Measurements from ENCODE around the gene PTPMT1. TPM values are rescaled to one million over a fixed set of nuclear protein-coding genes. Genes with fewer than 3 reads are reported as not detected.
A peak's percentile ranks its signal among the peaks of the same experiment; 100 is the strongest.

The PTPMT1 gene
- total RNA-seq, 2 donors from 2014 or later = 17.8 to 39.1 TPM

DNA sequence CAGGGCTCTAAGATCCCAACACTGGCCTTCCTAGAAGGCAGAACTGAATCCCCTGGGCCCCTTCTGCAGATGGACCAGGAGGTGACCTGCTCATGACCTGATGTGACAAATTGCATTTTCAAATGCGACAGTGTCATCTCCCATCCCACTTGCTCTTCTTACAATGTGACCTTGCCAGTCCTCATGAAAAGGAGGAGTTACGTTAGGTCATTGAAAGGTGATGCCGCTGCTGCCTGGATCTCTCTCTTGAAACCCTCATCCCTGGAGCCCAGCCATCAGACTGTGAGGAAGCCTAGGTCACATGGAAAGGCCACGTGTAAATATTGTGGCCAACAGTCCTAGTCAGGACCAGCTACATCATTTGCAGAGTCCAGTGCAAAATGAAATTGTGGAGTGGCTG is 34.5 kb downstream of the PTPMT1 start:
- ATAC-seq (replicated peaks) = no peak
- H3K4me1 Mint-ChIP-seq = no peaks in the 10 kb centered on the region
- no peak overlapping the region for H3K4me3 Mint-ChIP-seq

DNA sequence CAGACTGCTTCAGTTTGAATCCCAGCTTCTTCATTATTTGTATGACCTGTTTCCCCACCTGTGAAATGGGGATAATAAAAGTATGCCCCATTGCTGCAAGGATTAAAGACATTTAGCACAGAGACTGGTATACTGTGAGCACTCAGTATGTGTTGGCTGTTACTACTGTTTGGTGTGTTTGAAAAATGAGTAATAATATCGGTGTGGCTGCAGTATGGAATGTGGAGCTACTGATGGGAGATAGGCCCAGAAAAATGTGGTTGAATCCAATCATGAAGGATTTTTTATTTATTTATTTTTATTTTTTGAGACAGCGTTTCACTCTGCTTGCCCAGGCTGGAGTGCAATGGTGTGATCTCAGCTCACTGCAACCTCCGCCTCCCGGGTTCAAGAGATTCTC is 37.9 kb downstream of the PTPMT1 start:
- Mint-ChIP-seq H3K4me1 (no peaks in the 10 kb centered on the region), H3K4me3 (no peak overlapping the region), H3K36me3 (ENCODE audit: low read depth) (peaks cover 25% of the 10 kb centered on the region), H3K9me3 (no peaks in the 10 kb centered on the region), H3K27ac (no peak overlapping the region), H3K27me3 (no peaks in the 10 kb centered on the region)
- ATAC-seq (replicated peaks) = no peak

More for the DNA sequence above, 34.5 kb downstream of the PTPMT1 start:
- H3K27ac Mint-ChIP-seq = no peak overlapping the region
- peaks cover 9% of the 10 kb centered on the region for H3K27me3 Mint-ChIP-seq
- peaks cover 9% of the 10 kb centered on the region for H3K36me3 Mint-ChIP-seq (ENCODE audit: low read depth)
- H3K9me3 Mint-ChIP-seq = no peaks in the 10 kb centered on the region

DNA sequence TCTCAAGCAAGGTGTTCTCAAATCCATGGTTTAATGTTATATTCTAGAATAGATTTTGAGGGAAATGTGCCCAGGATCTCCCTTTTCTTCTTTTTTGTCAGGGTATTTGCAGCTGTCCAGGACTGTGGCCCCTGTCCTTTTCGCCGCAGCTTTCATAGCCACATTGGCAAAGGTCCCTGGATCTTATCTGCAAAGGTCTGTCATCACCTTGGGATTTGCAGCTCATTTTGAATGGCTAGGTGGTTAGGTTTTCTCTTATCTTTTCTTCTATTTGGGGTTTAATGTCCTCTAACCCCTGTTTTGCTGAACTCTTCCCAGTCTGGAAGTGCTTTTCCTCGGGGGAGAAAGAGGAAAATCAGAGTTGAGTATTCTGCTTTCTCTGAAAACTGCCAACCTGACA is 40.5 kb downstream of the PTPMT1 start:
- no peaks in the 10 kb centered on the region for H3K9me3 Mint-ChIP-seq
- no peak for ATAC-seq (replicated peaks)
- peaks cover 33% of the 10 kb centered on the region for H3K36me3 Mint-ChIP-seq (ENCODE audit: low read depth)
- no peak overlapping the region for H3K4me3 Mint-ChIP-seq
- no peaks in the 10 kb centered on the region for H3K27me3 Mint-ChIP-seq
- H3K27ac Mint-ChIP-seq = no peak overlapping the region
- peaks cover 5% of the 10 kb centered on the region for H3K4me1 Mint-ChIP-seq

DNA sequence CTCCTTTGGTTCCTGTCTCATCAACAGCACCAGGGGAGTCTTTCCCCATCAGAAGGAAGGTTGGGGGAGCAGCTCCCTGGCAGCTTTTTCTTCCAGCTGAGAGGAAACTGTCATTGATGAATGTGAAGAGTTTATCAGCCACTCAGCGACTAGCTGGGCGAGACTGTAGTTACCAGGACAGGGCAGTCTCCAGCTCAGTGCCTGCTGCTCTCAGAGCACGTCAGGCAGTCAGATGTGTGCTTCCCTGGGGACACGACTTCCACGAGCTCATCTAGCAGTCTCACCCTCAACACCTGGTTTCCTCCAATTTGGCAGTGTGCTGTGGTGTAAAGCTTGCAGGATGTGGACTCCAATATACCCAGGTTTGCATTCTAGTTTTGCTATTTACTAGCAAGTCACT is 41.3 kb downstream of the PTPMT1 start:
- Mint-ChIP-seq H3K9me3 (no peaks in the 10 kb centered on the region), H3K27ac (no peak overlapping the region), H3K36me3 (ENCODE audit: low read depth) (peaks cover 35% of the 10 kb centered on the region), H3K4me1 (peaks cover 5% of the 10 kb centered on the region), H3K27me3 (no peaks in the 10 kb centered on the region), H3K4me3 (no peak overlapping the region)
- ATAC-seq (replicated peaks) = no peak

- no peaks in the 10 kb centered on the region for H3K9me3 Mint-ChIP-seq
- no peak overlapping the region for H3K4me3 Mint-ChIP-seq
- H3K4me1 Mint-ChIP-seq = peaks cover 5% of the 10 kb centered on the region
- no peak for ATAC-seq (replicated peaks)
- no peak overlapping the region for H3K27ac Mint-ChIP-seq
- peaks cover 35% of the 10 kb centered on the region for H3K36me3 Mint-ChIP-seq (ENCODE audit: low read depth)
- H3K27me3 Mint-ChIP-seq = no peaks in the 10 kb centered on the region
These were observed 42.0 kb downstream of the PTPMT1 start for GRCh38 chr11:47607380-47607779.

- peaks cover 35% of the 10 kb centered on the region for H3K36me3 Mint-ChIP-seq (ENCODE audit: low read depth)
- H3K4me1 Mint-ChIP-seq = peaks cover 5% of the 10 kb centered on the region
- H3K27me3 Mint-ChIP-seq = no peaks in the 10 kb centered on the region
- H3K27ac Mint-ChIP-seq = no peak overlapping the region
- no peaks in the 10 kb centered on the region for H3K9me3 Mint-ChIP-seq
- no peak overlapping the region for H3K4me3 Mint-ChIP-seq
- no peak for ATAC-seq (replicated peaks)
These were observed 44.3 kb downstream of the PTPMT1 start for GRCh38 chr11:47609675-47610074.

DNA sequence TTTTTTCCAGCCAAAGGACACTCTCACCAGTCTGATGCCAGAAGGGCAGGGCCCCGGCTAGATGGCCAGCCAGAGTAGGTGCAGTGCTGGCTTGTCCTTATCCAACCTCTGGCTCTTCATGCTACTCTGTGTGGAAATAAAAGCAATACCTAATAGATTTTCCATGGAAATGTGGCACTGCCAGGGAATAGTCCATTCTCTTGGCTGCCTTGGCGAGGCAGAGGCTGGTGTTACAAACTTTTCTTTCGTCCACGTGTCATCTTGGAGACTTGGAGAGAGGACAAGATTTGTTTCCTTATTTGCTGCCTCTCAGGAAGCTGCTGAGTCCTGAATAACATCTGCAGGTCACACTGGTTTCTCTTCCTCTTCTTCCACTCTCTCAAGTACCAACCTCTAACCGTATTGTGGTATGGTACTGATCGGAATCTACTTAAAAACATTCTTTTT is 46.0 kb downstream of the PTPMT1 start:
- no peak for ATAC-seq (replicated peaks)
- no peaks in the 10 kb centered on the region for H3K9me3 Mint-ChIP-seq
- no peaks in the 10 kb centered on the region for H3K27me3 Mint-ChIP-seq
- H3K36me3 Mint-ChIP-seq (ENCODE audit: low read depth) = peaks cover 28% of the 10 kb centered on the region
- peaks cover 5% of the 10 kb centered on the region for H3K4me1 Mint-ChIP-seq
- no peak overlapping the region for H3K4me3 Mint-ChIP-seq
- no peak overlapping the region for H3K27ac Mint-ChIP-seq

GRCh38 chr11:47615249-47615648 is 49.9 kb downstream of the PTPMT1 start:
- no peak for ATAC-seq (replicated peaks)
- peaks cover 54% of the 10 kb centered on the region for H3K36me3 Mint-ChIP-seq (ENCODE audit: low read depth)
- H3K27me3 Mint-ChIP-seq = no peaks in the 10 kb centered on the region
- no peak overlapping the region for H3K4me3 Mint-ChIP-seq
- peak overlapping the region; percentile 56 for H3K27ac Mint-ChIP-seq
- H3K4me1 Mint-ChIP-seq = no peaks in the 10 kb centered on the region
- H3K9me3 Mint-ChIP-seq = no peaks in the 10 kb centered on the region

DNA sequence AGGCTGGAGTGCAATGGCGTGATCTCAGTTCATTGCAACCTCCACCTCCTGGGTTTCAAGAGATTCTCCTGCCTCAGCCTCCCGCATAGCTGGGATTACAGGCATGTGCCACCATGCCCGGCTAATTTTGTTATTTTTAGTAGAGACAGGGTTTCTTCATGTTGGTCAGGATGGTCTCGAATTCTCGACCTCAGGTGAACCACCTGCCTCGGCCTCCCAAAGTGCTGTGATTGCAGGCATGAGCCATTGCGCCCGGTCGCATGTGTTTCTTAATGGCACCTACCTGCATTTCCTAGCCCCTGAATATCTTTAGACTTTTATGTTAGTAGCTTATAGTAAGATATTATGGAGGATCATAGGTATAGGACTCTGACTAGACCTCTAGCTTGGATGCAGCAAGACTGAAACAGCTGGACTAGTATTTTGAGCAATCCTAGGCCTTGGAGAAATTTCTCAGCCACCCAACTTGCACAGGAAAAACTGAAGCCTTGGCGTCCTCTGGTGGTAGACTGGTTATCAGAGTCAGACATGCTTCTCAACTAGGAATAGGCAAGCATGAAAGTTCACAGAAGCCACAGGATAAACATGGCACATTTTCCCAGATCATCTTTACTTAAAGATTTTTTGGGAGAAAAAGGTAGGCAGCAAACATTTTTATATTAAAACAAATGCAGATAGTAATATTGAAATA is 51.5 kb downstream of the PTPMT1 start:
- no peak for ATAC-seq (replicated peaks)
- Mint-ChIP-seq H3K9me3 (no peaks in the 10 kb centered on the region), H3K27ac (no peak overlapping the region), H3K36me3 (ENCODE audit: low read depth) (peaks cover 62% of the 10 kb centered on the region), H3K27me3 (no peaks in the 10 kb centered on the region), H3K4me1 (no peaks in the 10 kb centered on the region), H3K4me3 (no peak overlapping the region)

GRCh38 chr11:47617417-47617809 is 52.0 kb downstream of the PTPMT1 start:
- H3K27ac Mint-ChIP-seq = no peak overlapping the region
- H3K36me3 Mint-ChIP-seq (ENCODE audit: low read depth) = peaks cover 68% of the 10 kb centered on the region
- no peaks in the 10 kb centered on the region for H3K4me1 Mint-ChIP-seq
- no peak for ATAC-seq (replicated peaks)
- no peaks in the 10 kb centered on the region for H3K9me3 Mint-ChIP-seq
- H3K4me3 Mint-ChIP-seq = no peak overlapping the region
- H3K27me3 Mint-ChIP-seq = no peaks in the 10 kb centered on the region

DNA sequence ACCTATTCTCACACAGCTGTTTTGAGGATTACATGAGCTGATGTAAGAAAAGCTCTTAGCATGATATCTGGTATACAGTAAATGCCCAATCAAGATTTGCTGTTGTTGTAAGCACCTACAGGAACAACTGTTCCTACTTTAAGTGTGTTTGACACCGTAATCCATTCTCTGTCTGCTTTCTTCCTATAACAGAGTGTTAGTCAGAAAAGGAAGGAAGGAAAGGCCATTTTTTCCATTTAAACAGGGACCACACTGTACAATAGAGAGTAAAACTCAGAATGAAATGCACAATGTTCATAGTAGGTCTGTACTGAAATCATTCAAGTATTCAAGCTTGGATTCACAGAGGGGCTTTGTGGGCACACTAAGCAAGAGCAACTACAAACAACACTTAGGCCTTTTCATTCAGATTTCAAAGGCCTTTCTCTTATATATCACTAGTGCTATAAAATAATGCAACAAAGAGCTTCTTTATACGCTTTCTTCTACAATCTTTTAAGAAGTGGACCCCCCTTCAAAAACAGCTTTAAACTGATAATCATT is 55.5 kb downstream of the PTPMT1 start:
- no peaks in the 10 kb centered on the region for H3K27me3 Mint-ChIP-seq
- H3K27ac Mint-ChIP-seq = peak overlapping the region; percentile 30
- ATAC-seq (replicated peaks) = no peak
- H3K9me3 Mint-ChIP-seq = no peaks in the 10 kb centered on the region
- no peaks in the 10 kb centered on the region for H3K4me1 Mint-ChIP-seq
- no peak overlapping the region for H3K4me3 Mint-ChIP-seq
- peaks cover 98% of the 10 kb centered on the region for H3K36me3 Mint-ChIP-seq (ENCODE audit: low read depth)

Other genes with a start within 250 kb of the PTPMT1 start
- not detected for gene MYBPC3, start 212.9 kb upstream of the PTPMT1 start, total RNA-seq
- under 1 TPM in 1 of 2 donors, not detected in 1; 0.21 TPM for gene SPI1, start 187.1 kb upstream of the PTPMT1 start, total RNA-seq
- 10 to 100 TPM; 16.1 to 17.5 TPM for gene SLC39A13, start 157.0 kb upstream of the PTPMT1 start, total RNA-seq
- gene PSMC3, start 139.2 kb upstream of the PTPMT1 start, total RNA-seq = 100 to 1,000 TPM; 109 to 174 TPM
- gene RAPSN, start 116.5 kb upstream of the PTPMT1 start, total RNA-seq = 1 to 10 TPM; 1.1 to 1.7 TPM
- 100 to 1,000 TPM; 118 to 143 TPM for gene CELF1, start 12.5 kb upstream of the PTPMT1 start, total RNA-seq
- 10 to 100 TPM; 26.9 to 27.3 TPM for gene KBTBD4, start 13.4 kb downstream of the PTPMT1 start, total RNA-seq
- 100 to 1,000 TPM in 1 of 2 donors, 10 to 100 TPM in 1; 90.3 to 167 TPM for gene NDUFS3, start 13.5 kb downstream of the PTPMT1 start, total RNA-seq
- gene FAM180B, start 21.1 kb downstream of the PTPMT1 start, total RNA-seq = not detected
- gene C1QTNF4, start 28.8 kb downstream of the PTPMT1 start, total RNA-seq = 1 to 10 TPM in 1 of 2 donors, under 1 TPM in 1; 0.28 to 1.4 TPM
- 100 to 1,000 TPM in 1 of 2 donors, 10 to 100 TPM in 1; 91.2 to 173 TPM for gene MTCH2, start 77.0 kb downstream of the PTPMT1 start, total RNA-seq
- 1 to 10 TPM; 3.7 to 8.6 TPM for gene AGBL2, start 149.8 kb downstream of the PTPMT1 start, total RNA-seq
- gene FNBP4, start 201.7 kb downstream of the PTPMT1 start, total RNA-seq = 100 to 1,000 TPM; 114 to 142 TPM

Data from activated T-helper 17 cell treated with anti-CD3 and anti-CD28 coated beads, Interleukin-2, amount 50 U/mL, for 72 hours (primary cell).